ENCODE measurements around the gene OGFR. TPM values are rescaled to one million over a fixed set of nuclear protein-coding genes. Genes with fewer than 3 reads are reported as not detected.

OGFR gene
- polyA plus RNA-seq, 3 donors, result 47.8 to 114 (median 79.3) TPM

DNA sequence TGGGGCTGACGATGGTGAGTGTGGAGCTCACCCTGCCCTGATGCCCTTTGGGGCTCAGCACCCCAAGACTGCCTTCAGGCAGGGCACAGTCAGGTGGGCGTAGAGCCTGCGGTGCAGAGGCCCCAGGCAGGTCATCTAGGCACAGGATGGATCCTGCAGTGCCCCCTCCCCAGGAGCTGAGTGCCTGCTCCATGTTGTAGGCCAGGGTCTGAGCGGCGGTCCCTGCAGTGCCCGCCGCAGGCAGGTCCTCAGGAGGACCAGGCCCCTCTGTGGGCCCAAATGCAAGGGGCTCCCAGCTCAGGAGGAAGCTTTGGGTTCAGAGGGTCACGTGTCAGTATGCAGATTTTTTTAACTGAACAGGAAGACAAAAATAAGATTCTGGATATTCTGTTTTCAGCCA is 5.6 kb upstream of the OGFR start:
- H3K9me3 ChIP-seq (replicated peaks in 1 of 2; ENCODE audit: control insufficient read depth in 1 of 2, insufficient read depth in 1 of 2, low read length in 2 of 2), result no peaks in the 10 kb centered on the region
- 100% methylated on average over 7 of the region's 8 CpGs for whole genome bisulfite sequencing (ENCODE audit: insufficient coverage)
- Mint-ChIP-seq H3K27ac (peak overlapping the region in 1 of 7 donors; percentile 13), H3K36me3 (peaks cover 37 to 40% of the 10 kb centered on the region in 2 donors), H3K4me3 (no peak overlapping the region), H3K4me1 (peaks cover 57% of the 10 kb centered on the region), H3K27me3 (ENCODE audit: low read depth in 3 of 3) (peaks cover 0 to 5% (median 2%) of the 10 kb centered on the region in 3 donors), H3K9me3 (peaks cover 0 to 3% (median 0%) of the 10 kb centered on the region in 7 donors)
- DNase-seq, result no peak
- no peaks in the 10 kb centered on the region for H3K27me3 ChIP-seq (ENCODE audit: control insufficient read depth in 2 of 2, insufficient read depth in 2 of 2, low read length in 2 of 2)
- H3K9ac ChIP-seq (ENCODE audit: insufficient read depth, low read length, poor library complexity, severe bottlenecking), result no peak overlapping the region
- TF ChIP-seq, protein P1, sequence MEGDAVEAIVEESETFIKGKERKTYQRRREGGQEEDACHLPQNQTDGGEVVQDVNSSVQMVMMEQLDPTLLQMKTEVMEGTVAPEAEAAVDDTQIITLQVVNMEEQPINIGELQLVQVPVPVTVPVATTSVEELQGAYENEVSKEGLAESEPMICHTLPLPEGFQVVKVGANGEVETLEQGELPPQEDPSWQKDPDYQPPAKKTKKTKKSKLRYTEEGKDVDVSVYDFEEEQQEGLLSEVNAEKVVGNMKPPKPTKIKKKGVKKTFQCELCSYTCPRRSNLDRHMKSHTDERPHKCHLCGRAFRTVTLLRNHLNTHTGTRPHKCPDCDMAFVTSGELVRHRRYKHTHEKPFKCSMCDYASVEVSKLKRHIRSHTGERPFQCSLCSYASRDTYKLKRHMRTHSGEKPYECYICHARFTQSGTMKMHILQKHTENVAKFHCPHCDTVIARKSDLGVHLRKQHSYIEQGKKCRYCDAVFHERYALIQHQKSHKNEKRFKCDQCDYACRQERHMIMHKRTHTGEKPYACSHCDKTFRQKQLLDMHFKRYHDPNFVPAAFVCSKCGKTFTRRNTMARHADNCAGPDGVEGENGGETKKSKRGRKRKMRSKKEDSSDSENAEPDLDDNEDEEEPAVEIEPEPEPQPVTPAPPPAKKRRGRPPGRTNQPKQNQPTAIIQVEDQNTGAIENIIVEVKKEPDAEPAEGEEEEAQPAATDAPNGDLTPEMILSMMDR (IDR thresholded peaks at IDR 0.05), result no peak
- no peak overlapping the region for H3K4me2 ChIP-seq (replicated peaks; ENCODE audit: extremely low read depth, low read length, poor library complexity, severe bottlenecking)
- H4K20me1 ChIP-seq (ENCODE audit: insufficient read depth, low read length), result peaks cover 13% of the 10 kb centered on the region
- intact Hi-C loops (cut with micrococcal nuclease), result loop anchor here (5.0 to 10.0 kb wide), 3 partner anchors 126 to 394 kb away; partner anchors contain the start of genes CABLES2 (in 2 of the 2) and DIDO1 (in 1 of the 2)
- no peak overlapping the region for H2AFZ ChIP-seq (ENCODE audit: insufficient read depth, low read depth, low read length, poor library complexity, severe bottlenecking)
- no peak overlapping the region for H3K4me3 ChIP-seq (replicated peaks in 1 of 3; ENCODE audit: low read depth in 2 of 3, low read length in 3 of 3)
- H3K27ac ChIP-seq (ENCODE audit: low read depth in 1 of 2, low read length in 2 of 2), result no peak overlapping the region
- peaks cover 14% of the 10 kb centered on the region for H3K79me2 ChIP-seq (ENCODE audit: insufficient read depth, low read length)
- peaks cover 54 to 62% of the 10 kb centered on the region in 2 donors for H3K4me1 ChIP-seq (ENCODE audit: control insufficient read depth in 1 of 2, insufficient read depth in 2 of 2, low read length in 2 of 2)
- peaks cover 24 to 35% of the 10 kb centered on the region in 2 donors for H3K36me3 ChIP-seq (replicated peaks in 1 of 2; ENCODE audit: control insufficient read depth in 1 of 2, insufficient read depth in 2 of 2, low read length in 2 of 2)

DNA sequence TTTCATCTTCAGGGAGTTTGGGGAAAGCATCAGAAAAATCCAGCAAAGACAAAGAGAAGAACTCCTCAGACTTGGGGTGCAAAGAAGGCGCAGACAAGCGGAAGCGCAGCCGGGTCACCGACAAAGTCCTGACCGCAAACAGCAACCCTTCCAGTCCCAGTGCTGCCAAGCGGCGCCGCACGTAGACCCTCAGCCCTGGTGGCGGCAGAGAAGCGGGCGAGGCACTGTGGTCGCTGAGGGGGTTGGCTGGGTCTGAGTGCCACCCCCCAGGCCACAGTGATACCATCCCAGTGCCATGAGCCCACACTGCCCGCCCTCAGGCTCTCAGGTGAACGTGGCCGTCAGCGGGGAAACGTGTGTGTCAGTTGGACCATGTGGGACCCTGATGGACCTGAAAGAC is 5.2 kb upstream of the OGFR start:
- no peak overlapping the region for H3K4me2 ChIP-seq (replicated peaks; ENCODE audit: extremely low read depth, low read length, poor library complexity, severe bottlenecking)
- no peak overlapping the region for H3K4me3 ChIP-seq (replicated peaks in 1 of 3; ENCODE audit: low read depth in 2 of 3, low read length in 3 of 3)
- H3K9me3 Mint-ChIP-seq, result peaks cover 0 to 3% (median 0%) of the 10 kb centered on the region in 7 donors
- H3K4me1 Mint-ChIP-seq, result peaks cover 60% of the 10 kb centered on the region
- H2AFZ ChIP-seq (ENCODE audit: insufficient read depth, low read depth, low read length, poor library complexity, severe bottlenecking), result no peak overlapping the region
- peaks cover 37 to 40% of the 10 kb centered on the region in 2 donors for H3K36me3 Mint-ChIP-seq
- peaks cover 57 to 64% of the 10 kb centered on the region in 2 donors for H3K4me1 ChIP-seq (ENCODE audit: control insufficient read depth in 1 of 2, insufficient read depth in 2 of 2, low read length in 2 of 2)
- peaks cover 14% of the 10 kb centered on the region for H3K79me2 ChIP-seq (ENCODE audit: insufficient read depth, low read length)
- no peak overlapping the region for H3K27ac ChIP-seq (ENCODE audit: low read depth in 1 of 2, low read length in 2 of 2)
- WGBS (ENCODE audit: insufficient coverage), result 98% methylated on average over 5 of the region's 19 CpGs
- H3K27me3 ChIP-seq (ENCODE audit: control insufficient read depth in 2 of 2, insufficient read depth in 2 of 2, low read length in 2 of 2), result no peaks in the 10 kb centered on the region
- H4K20me1 ChIP-seq (ENCODE audit: insufficient read depth, low read length), result peaks cover 13% of the 10 kb centered on the region
- no peaks in the 10 kb centered on the region for H3K9me3 ChIP-seq (replicated peaks in 1 of 2; ENCODE audit: control insufficient read depth in 1 of 2, insufficient read depth in 1 of 2, low read length in 2 of 2)
- H3K36me3 ChIP-seq (replicated peaks in 1 of 2; ENCODE audit: control insufficient read depth in 1 of 2, insufficient read depth in 2 of 2, low read length in 2 of 2), result peaks cover 24 to 35% of the 10 kb centered on the region in 2 donors
- peak overlapping the region in 1 of 7 donors; percentile 13 for H3K27ac Mint-ChIP-seq
- H3K4me3 Mint-ChIP-seq, result no peak overlapping the region
- TF ChIP-seq, protein P1 (IDR thresholded peaks at IDR 0.05), result no peak
- H3K9ac ChIP-seq (ENCODE audit: insufficient read depth, low read length, poor library complexity, severe bottlenecking), result no peak overlapping the region
- intact Hi-C loops (cut with micrococcal nuclease), result loop anchor here (5.0 to 10.0 kb wide), 3 partner anchors 125 to 395 kb away; partner anchors contain the start of genes CABLES2 (in 2 of the 2) and DIDO1 (in 1 of the 2)
- H3K27me3 Mint-ChIP-seq (ENCODE audit: low read depth in 3 of 3), result peaks cover 0 to 6% (median 2%) of the 10 kb centered on the region in 3 donors
- DNase-seq, result no peak
